ENCODE results near the gene ARHGAP40.
A peak's percentile ranks its signal among the peaks of the same experiment; 100 is the strongest.

Gene ARHGAP40

DNA sequence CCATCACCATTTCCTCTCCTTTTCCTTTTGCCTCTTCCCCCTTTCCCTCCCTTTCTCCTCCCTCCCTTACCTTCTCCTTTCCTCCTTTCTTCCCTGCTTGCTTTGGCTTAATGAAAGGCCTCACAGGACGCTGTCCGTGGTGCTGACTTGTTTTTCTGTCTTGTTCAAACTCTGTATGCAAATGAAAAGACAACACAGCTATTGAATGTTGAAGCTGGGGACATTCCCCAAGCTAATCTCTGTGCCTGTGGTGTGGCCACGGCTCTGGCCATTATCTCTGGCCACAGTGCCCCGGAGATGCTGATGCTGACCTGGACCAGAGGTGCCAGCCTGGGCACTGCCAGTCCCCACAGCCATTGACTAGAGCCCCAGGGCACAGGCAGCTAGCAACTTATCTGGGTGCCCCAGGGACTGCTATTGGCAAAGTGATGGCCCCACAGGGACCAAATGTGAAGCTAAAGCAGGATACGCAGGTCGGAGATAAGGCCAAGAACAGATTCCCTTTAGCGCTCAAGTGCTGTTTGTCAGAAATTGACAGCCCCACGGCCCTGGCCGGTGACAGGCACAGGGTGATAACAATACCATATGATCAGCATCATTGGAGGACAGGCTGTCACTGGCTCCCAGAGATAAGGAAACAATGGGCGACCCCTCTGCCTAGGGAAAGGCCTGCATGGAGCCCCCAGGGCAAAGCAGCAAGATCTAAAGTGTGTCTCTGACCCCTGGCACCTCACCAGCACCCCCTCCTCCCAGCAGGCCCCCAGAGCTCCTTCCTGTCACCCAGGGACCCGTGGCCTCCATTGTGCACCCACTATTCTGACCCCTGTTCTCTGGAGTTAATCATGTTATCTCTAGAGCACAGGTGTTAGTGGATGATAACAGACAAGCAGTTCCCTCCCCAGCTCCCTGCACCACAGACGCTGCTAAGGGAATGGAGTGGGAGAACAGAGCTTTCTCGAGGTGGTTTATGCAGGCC lies 91.1 kb downstream of the ARHGAP40 start:
- DNase-seq: peak; percentile 48

DNA sequence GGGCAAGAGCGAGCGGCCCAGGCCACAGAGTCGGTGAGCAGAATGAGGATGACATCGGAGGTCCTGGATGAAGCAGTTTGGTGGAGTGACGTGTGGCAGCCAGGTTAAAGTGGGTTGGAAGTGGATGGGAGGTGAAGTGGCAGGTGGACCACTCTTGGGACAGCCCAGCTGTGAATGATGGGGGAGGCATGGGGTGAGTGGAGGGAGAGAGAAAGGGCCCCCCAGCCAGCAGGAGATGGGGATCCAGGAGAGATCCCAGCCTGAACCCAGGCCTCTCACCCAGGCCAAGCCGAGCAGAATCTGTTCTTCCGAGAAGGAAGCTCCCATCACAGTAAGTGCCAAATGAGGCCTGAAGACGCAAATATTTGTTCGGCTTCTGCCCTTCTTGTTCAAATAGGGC lies 95.7 kb downstream of the ARHGAP40 start:
- no peak for DNase-seq

DNA sequence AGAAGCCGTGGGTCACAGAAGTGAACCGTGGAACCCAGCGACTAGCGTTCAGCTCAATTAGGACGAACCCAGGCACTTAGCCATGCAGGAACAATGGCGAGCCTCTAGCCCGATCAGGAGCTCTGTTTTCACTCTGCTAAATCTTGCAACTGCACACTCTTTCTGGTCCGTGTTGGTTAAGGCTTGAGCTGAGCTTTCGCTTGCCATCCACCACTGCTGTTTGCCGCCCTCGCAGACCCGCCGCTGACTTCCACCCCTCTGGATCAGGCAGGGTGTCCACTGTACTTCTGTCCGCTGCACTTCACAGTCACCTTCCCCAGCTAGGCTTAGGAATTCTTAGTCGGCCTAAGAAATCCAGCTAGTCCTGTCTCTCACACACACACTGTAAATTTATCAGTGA lies 96.9 kb downstream of the ARHGAP40 start:
- DNase-seq: no peak

DNA sequence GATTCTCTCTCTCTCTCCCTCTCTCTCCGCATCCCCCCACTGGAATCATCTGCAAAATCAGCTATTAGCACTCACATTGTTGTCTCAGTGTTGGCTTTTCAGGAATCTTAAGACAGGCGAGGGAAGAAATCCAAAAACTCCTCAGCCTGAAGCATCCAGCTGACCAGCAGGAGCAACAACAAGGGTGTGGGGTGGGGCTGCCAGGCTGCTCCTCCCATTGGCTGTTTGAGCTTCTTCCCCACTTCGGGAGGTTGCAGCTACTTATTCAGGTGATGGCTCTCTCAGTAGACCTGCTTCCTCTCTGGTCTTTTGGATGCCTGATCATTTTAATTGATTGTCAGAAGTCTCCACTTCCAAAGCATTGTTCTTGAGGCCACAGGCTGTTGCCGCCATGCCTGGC lies 98.5 kb downstream of the ARHGAP40 start:
- no peak for DNase-seq

All from stimulated activated CD4-positive, alpha-beta T cell treated with anti-CD3 and anti-CD28 coated beads, Interleukin-12 subunit alpha, Interleukin-12 subunit beta, amount 100 ng/mL, for 4 hours (primary cell).